H1 (cell line): ENCODE results near the gene GRAMD1B.

ENCODE experiments used
- EZH2 ChIP-seq: fragments of 200-600 bp; sonication (generic); IDR thresholded peaks from 2 replicates; pipeline ENCODE4 v1.7.1; 2012; ENCODE audit warnings: low read depth, mild to moderate bottlenecking, moderate library complexity, low read length, inconsistent platforms; ENCODE audit not compliant: severe bottlenecking
- KDM4A ChIP-seq: IDR thresholded peaks from one replicate; pipeline ENCODE4 v1.7.1; 2012; ENCODE audit warnings: low read depth, mild to moderate bottlenecking, moderate library complexity, low read length, inconsistent platforms; ENCODE audit not compliant: severe bottlenecking
- SIN3A ChIP-seq, 2 experiments: IDR thresholded peaks in 1 of 2; conservative IDR thresholded peaks in 1 of 2; 2 replicates each; pipeline ENCODE4 v1.6.1; 2011 to 2012; ENCODE audit warnings: low read length in 2 of 2, improper control_type of control experiment in 1 of 2, low read depth in 1 of 2, mild to moderate bottlenecking in 1 of 2
- SP1 ChIP-seq: IDR thresholded peaks from 2 replicates; pipeline ENCODE4 v1.6.1; 2011; ENCODE audit warnings: low read depth, low read length
- TF ChIP-seq, protein P1 (sequence below), 3 experiments: IDR thresholded peaks; 1 replicate in 2 of 3; 2 replicates in 1 of 3; pipeline versions ENCODE4 v1.5.1 to v1.6.1; 2011; ENCODE audit warnings: low read length in 3 of 3, mild to moderate bottlenecking in 3 of 3, inconsistent platforms in 2 of 3, low read depth in 1 of 3, moderate library complexity in 1 of 3; ENCODE audit not compliant: insufficient read depth in 1 of 3; ENCODE audit errors: control extremely low read depth in 1 of 3

DNA sequence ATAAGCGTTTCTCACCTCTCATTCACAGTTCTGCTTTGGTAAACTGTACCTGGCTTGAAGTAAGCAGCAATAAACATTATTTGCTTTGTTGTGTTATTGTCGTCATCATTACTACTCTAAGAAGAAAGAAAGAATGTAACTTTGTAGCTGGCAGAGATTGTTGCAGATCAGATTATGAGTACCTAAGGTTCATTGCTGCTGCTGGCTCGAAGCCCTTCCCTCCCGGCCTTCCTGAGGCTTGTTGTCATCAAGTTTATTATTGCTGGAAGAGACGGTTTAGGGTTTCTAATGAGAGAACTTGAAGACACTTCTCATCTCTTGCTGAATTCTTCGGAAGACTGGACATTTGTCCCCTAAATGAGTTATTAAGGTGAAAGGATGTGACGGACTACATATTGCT lies 101.3 kb downstream of the GRAMD1B start:
- TF ChIP-seq EZH2 (no peak), SP1 (no peak), KDM4A (no peak), SIN3A (conservative IDR thresholded peaks at IDR 0.05 in 1 of 2, IDR thresholded peaks at IDR 0.05 in 1 of 2; ENCODE audit: low read depth in 1 of 2, low read length in 2 of 2) (no peak)
- TF ChIP-seq, protein P1, sequence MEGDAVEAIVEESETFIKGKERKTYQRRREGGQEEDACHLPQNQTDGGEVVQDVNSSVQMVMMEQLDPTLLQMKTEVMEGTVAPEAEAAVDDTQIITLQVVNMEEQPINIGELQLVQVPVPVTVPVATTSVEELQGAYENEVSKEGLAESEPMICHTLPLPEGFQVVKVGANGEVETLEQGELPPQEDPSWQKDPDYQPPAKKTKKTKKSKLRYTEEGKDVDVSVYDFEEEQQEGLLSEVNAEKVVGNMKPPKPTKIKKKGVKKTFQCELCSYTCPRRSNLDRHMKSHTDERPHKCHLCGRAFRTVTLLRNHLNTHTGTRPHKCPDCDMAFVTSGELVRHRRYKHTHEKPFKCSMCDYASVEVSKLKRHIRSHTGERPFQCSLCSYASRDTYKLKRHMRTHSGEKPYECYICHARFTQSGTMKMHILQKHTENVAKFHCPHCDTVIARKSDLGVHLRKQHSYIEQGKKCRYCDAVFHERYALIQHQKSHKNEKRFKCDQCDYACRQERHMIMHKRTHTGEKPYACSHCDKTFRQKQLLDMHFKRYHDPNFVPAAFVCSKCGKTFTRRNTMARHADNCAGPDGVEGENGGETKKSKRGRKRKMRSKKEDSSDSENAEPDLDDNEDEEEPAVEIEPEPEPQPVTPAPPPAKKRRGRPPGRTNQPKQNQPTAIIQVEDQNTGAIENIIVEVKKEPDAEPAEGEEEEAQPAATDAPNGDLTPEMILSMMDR (IDR thresholded peaks at IDR 0.05; ENCODE audit: control extremely low read depth in 1 of 3, insufficient read depth in 1 of 3, low read depth in 1 of 3, low read length in 3 of 3), result no peak
